Measurements from ENCODE around the gene KRI1. TPM values are rescaled to one million over a fixed set of nuclear protein-coding genes. Genes with fewer than 3 reads are reported as not detected.

KRI1 gene
- total RNA-seq, 1 donor from 2014 or later, result 9.8 TPM

DNA sequence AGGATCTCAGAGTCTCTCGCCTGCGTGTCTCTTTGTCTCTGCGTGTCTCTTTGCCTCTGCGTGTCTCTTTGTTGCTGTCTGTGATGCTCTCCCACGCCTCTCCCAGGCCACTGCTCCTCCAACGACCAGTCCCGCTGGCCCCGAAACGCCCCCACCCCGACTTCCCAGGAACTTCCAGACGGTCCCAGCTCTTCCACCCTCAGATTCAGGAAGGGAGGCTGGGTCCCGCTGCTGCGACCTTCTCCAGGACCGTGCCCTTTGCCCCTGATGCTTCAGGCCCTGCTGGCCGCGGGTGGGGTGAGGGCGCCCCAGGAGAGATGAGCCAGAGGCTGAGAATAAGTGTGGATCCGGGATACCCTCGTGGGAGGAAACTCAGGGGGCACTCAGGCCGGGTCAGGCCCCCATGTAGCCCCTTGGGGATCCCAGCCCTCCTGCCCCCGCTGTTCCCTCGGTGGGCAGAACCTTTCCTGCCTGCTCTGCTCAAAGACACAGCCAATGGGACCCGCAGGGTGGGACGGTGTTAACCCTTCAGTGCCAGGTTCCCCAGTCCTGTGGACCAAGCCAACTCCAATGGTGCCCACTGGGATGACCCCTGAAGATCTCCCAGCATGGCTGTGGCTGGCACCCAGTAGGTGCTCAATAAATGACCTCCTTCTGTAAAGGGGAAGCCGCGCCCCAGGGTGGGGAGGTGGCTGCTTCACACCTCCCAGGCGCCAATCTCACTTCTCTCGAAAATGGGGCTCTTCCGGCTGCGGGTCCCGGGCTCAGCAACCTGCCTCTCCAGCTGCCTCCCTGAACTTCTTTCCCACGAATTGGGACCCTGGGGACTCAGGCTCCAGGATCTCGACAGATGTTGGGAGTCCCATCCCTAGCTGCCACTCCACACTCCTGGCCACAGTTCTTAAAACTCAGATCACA is 47.1 kb downstream of the KRI1 start:
- DNase-seq (ENCODE audit: low read depth, low spot score), result no peak

DNA sequence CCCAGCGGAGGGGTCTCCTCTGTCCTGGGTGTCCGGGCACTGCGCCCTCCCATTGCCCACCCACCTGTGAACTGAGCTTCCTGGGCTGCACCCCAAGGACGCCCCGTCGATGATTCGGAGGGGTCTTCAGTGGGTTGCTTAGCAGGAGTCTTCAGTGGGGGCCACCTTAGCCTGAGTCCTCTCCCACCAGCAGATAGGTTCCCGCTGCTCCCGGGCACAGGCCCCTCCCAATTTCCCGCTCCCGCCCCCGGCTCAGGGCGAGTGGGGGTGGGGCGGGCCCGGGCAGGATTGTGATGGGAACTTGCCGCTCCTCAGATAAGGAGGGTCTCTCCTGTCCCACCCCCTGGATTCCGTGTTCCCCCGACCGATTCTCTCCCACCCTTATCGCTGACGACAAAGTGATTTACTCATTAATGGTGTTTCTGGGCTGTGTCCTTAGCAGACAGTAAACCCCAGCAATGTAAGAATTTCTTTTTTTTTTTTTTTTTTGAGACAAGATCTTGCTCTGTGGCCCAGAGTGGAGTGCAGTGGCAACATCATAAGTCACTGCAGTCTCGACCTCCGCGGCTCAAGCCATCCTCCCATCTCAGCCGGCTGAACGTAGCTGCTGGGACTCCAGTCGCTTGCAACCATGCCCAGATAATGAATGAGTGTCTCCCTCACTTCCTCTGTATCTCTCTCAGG is 47.9 kb downstream of the KRI1 start:
- no peak for DNase-seq (ENCODE audit: low read depth, low spot score)

DNA sequence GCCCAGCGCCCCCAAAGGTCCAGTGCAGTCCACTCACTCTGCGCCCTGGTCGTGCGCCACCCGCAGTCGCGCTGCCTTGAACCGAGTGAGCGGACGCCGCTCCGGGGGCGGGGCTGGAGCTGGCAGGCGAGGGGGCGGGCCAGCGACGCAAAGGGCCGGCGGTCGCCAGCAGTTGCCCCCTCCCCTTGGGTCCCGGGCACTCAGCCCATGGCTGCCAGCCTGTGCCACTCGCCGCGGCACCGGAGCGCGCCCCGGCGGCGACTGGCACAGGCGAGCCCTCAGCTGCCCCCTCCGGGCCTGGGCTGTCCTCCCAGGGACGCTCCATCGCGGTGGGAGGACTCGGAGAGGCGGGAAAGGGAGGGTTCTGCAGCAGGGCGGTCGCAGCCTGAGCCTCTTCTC is 48.5 kb downstream of the KRI1 start, which contains the start of gene S1PR5:
Gene S1PR5, minus strand, starts transcription at position 87 of the 399 bp plus-strand sequence. CDS start 2,436 bp downstream, outside the sequence.
- DNase-seq (ENCODE audit: low read depth, low spot score), result no peak

DNA sequence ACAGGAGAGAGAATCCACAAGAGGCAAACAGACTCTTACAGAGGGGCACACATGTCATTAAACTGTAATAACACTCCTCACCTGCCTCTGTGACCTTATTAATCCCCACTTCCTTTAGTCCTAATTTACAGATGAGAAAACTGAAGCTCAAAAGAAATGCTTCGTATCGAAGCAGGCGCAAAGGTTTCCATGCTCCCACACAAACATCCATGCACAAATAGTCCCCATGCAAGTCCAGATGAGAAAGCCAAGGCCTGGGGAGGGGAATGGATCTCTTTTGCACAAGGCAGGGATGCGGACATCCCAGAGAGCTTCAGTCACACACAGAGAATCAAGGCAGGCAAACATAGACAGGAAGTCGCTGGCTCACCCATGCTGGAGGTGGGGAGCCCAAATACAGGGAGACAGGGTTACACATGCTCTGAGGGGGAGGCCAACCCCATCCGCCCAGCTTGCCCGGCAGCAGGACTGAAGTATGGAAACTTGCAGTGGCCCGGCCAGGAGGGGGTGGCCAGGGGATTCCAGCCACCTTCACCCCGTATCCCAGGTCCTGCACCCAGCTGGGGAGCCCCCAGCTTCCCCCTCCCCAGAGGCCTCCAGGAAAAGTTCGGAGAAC is 49.0 kb downstream of the KRI1 start:
- no peak for DNase-seq (ENCODE audit: low read depth, low spot score)

DNA sequence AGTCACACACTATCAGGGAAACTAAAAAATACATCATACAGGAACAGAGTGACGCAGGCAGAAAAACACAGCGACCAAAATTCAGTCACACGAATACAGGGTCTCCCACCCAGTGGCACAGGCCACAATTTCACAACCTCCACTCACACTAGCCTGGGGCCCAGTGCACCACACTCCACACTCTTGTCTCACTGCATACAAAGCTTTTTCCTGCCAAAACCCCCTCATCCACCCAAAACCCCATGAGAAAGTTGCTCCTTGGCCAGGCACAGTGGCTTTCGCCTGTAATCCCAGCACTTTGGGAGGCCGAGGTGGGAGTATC is 49.8 kb downstream of the KRI1 start:
- DNase-seq (ENCODE audit: low read depth, low spot score), result no peak

DNA sequence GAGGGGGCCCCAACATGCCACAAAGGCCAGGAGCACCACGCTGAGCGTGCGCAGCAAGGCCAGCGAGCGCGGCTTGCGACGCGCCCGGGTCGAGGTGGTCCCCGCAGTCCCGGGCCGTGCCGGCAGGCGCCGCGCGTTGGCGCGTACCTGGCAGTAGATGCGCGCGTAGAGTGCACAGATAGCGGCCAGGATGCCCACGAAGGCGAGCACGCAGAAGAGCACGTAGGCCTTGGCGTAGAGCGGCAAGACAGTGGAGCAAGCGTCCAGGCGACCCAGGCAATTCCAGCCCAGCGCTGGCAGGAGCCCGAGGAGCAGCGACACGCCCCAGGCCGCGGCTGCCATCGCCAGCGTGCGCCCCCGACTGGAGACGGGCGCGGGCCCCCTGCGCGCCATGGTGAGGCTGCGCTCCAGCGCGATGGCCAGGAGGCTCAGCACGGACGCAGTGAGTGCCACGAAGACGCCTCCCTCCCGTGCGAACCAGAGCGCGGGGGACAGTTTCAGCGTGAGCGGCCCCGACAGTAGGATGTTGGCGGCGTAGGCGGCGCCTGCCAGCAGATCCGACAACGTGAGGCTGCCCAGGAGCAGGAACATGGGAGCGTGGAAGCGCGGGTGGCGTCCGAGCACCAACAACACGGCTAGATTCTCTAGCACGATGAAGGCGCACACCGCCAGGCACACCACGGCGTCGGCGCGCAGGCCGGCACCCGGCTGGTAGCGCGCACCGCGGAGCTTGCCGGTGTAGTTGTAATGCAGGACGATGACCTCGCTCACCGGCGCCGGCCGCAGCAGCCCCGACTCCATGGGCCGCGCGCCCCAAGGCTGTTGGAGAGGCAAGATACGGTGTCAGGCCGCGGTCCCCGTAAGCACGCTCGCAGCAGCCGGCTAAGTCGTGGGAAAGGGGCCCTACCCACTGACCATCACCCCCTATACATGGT is 51.3 kb downstream of the KRI1 start:
- DNase-seq (ENCODE audit: low read depth, low spot score), result no peak

DNA sequence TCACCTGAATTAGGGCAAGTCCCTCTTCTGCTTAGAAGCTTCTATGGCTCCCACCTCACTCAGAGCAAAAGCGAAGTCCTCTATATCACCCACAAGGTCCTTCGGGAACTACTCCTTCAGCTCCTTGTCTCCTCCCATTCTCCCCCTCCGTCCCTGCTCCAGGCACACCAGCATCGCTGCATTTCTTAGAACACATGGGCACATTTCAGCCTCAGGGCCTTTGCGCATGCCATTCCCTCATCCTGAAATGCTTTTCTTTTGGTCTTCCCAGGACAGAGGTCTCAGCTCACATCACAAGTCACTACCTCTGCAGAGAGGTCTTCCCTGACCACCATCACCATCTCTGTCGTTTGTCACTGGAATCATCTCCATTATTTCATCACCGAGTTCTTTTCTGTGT is 52.6 kb downstream of the KRI1 start:
- no peak for DNase-seq (ENCODE audit: low read depth, low spot score)

DNA sequence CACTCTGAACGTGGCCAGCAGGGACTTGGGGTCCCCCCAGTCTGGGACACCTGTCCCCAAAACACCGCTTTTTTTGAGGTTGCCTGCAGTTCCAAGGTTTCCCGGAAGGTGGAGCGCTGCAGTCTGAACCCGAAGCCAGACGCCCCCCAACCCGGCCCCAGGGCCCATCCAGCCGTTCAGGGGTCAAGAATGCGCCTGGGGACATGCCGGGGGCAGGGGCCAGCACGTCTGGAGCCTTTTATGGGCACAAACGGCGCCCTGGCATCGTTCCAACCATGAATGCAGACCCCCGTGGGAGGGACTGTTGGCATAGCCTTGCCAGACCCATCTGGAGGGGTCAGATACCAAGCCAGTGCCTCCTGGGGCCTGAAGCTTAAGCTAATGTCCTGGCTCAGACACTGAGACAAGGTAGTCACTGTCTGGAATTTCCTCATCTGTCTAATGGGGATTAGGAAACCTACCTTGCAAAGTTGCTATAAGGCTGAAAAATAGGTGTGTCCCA is 55.5 kb downstream of the KRI1 start:
- DNase-seq (ENCODE audit: low read depth, low spot score), result no peak

DNA sequence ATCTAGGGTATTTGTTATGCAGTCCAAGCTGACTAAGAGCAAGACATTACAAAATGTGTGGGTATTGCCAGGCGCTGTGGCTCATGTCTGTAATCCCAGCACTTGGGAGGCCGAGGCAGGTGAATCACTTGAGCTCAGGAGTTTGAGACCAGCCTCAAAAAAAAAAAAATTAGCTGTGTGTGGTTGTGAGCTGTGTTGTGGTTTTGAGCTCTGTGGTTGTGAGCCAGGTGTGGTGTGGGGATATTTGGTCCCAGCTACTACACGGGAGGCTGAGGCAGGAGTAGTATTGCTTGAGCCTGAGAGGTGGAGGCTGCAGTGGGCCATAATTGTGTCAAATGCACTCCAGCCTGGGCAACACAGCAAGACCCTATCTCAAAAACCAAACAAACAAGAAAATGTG is 57.1 kb downstream of the KRI1 start:
- DNase-seq (ENCODE audit: low read depth, low spot score), result no peak

DNA sequence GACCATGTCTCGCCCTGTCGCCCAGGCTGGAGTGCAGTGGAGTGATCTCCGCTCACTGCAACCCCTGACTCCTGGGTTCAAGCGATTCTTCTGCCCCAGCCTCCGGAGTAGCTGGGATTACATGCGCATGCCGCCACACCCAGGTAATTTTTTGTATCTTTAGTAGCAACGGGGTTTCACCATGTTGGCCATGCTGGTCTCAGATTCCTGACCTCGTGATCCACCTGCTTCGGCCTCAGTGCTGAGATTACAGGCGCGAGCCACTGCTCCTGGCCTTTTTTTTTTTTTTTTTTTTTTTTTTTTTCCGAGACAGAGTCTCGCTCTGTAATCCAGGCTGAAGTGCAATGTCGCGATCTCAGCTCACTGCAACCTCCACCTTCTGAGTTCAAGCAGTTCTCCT is 57.8 kb downstream of the KRI1 start:
- DNase-seq (ENCODE audit: low read depth, low spot score), result no peak

DNA sequence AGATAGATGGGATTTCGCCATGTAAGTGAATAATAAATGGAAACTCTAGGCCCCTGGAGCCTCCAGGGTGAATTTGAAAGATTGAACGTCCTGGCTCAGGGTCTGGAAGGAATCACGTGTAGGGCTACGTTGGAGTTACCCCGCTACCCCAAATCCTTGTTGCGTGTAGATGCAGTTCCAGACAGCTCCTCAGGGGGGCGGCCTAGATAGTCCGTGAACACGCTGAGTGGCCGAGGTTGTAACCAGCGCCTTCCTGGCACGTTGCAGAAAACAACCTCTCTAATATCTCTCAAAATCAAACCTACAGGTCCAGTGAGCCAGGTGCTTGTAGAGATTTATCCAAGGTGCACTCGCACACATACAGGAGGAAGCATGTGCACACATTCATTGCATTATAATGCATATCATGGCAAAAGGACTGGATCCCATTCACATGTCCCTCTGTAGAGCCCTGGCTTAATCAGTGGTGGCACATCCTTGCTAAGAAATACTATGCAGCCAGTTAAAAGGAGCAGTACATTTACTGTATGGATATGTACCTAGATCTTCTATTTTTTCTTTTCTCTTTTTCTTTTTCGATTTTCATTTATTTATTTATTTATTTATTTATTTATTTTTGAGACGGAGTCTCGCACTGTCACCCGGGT is 60.1 kb downstream of the KRI1 start:
- peak; percentile 22 for DNase-seq (ENCODE audit: low read depth, low spot score)

Other genes with a start within 250 kb of the KRI1 start
- 21.8 and 25.8 TPM in 2 replicates for gene FDX2, start 250.0 kb downstream of the KRI1 start, total RNA-seq
- gene RAVER1, start 232.5 kb downstream of the KRI1 start, total RNA-seq, result 10.3 and 13.8 TPM in 2 replicates
- gene ICAM3, start 226.4 kb downstream of the KRI1 start, total RNA-seq, result 11.1 TPM in 2 replicates
- 96.9 and 143 TPM in 2 replicates for gene TYK2, start 185.4 kb downstream of the KRI1 start, total RNA-seq
- gene CDC37, start 162.5 kb downstream of the KRI1 start, total RNA-seq, result 335 and 371 TPM in 2 replicates
- 2.6 and 2.7 TPM in 2 replicates for gene PDE4A, start 145.5 kb downstream of the KRI1 start, total RNA-seq
- gene KEAP1, start 62.7 kb downstream of the KRI1 start, total RNA-seq, result 86.3 and 103 TPM in 2 replicates
- gene S1PR5, start 48.6 kb downstream of the KRI1 start, total RNA-seq, result not detected in 2 replicates
- gene ATG4D, start 22.1 kb downstream of the KRI1 start, total RNA-seq, result 12.1 and 12.5 TPM in 2 replicates
- 4.7 and 4.9 TPM in 2 replicates for gene CDKN2D, start 3.0 kb upstream of the KRI1 start, total RNA-seq
- not detected in 2 replicates for gene AP1M2, start 21.3 kb upstream of the KRI1 start, total RNA-seq
- gene SLC44A2, start 59.5 kb upstream of the KRI1 start, total RNA-seq, result 27.3 and 31.0 TPM in 2 replicates
- 148 and 178 TPM in 2 replicates for gene ILF3, start 88.3 kb upstream of the KRI1 start, total RNA-seq
- gene QTRT1, start 135.4 kb upstream of the KRI1 start, total RNA-seq, result 34.6 and 42.4 TPM in 2 replicates
- 116 and 131 TPM in 2 replicates for gene DNM2, start 152.1 kb upstream of the KRI1 start, total RNA-seq